NCI-H510A (cell line): ENCODE data around the gene GADL1.

ENCODE experiments used
- DNase-seq: peaks from one replicate; lab custom pipeline; 2025; lab: John Stamatoyannopoulos, UW

Gene GADL1

GRCh38 chr3:30873671-30874070, 20.8 kb downstream of the GADL1 start:
- no peak for DNase-seq

DNA sequence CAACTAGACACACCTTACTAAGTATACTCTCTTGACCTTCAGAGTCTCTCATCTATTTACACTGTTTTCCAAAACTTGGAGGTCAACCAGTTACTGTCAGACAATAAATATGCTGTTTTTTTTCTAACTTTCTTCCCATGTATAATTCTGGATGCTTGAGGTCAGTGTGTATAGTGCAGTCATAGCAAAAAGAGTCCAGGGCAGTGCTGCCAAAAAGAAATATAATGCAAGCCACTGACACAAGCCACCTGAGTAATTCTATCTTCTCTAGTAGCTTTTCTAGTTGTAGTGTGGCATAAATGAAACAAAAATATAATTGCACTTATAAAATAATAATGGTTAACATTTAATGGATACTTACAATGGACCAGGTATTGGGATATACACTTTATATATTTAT, 21.6 kb downstream of the GADL1 start:
- no peak for DNase-seq

DNA sequence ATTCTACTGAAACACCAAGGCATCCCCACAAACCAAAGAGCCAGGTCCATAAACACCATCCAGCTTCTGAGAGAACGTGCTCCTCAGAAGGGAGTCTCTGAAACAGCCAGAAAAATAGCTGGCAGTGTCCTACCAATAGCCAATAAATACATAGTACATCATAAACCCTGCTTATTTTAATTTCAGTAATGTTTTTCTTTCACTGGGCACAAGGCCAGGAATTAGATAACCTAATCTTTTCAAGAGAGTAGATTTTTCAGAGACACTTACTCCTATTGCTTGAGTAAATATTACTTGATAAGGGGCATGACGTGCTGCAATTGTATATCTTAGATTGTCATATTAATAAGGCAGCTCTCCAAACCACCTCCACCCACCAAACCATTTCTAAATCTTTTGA, 22.7 kb downstream of the GADL1 start:
- no peak for DNase-seq

- no peak for DNase-seq
Measured at GRCh38 chr3:30864836-30865235, 29.6 kb downstream of the GADL1 start.

- DNase-seq = no peak
Measured at GRCh38 chr3:30864132-30864531, 30.3 kb downstream of the GADL1 start.

GRCh38 chr3:30862004-30862403, 32.5 kb downstream of the GADL1 start:
- DNase-seq = no peak

DNA sequence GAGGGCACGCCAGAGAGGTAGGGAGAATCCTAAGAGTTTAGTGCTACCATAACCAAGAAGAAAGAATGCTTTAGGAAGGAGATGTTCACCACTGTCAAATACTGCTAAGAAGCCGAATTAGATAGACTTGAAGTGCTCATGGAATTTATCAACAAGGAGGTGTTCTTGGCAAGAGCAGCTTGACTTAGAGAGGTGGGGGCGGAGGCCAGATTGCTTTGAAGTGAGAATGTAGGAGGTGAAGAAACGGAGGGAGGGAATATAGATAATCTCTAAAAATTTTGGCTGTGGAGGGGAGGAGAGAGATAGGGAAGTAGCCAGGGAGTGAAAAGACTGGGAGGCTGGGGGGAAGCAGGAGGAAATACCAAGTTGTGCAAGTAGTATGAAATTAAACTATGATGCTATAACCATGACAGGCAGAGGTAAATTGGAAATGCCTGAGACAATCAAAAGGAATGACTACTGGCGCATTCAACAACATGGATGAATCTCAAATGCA, 35.5 kb downstream of the GADL1 start:
- no peak for DNase-seq

GRCh38 chr3:30855400-30856292, 38.8 kb downstream of the GADL1 start:
- no peak for DNase-seq

- no peak for DNase-seq
Measured at GRCh38 chr3:30852833-30853232, 41.6 kb downstream of the GADL1 start.

GRCh38 chr3:30848087-30848779, 46.2 kb downstream of the GADL1 start:
- no peak for DNase-seq

DNA sequence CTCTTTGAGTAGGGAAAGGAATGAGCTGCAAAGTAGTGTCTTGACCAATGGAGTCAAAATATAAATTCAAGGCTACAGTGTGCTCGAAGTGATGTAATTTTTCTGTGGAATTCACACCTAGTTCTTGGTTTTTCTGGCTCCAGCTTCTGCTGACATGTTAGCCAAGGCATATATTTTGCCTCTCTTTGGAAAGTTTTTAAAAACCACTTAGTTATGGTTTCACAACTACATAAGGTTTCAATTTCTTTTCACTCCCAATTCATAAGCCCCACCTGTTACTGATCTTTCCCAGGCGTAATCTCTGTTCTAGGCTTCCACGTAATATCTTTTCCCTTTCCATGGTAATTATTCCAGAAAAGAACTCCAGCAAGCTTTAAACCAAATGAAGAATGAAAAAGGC, 46.9 kb downstream of the GADL1 start:
- no peak for DNase-seq

DNA sequence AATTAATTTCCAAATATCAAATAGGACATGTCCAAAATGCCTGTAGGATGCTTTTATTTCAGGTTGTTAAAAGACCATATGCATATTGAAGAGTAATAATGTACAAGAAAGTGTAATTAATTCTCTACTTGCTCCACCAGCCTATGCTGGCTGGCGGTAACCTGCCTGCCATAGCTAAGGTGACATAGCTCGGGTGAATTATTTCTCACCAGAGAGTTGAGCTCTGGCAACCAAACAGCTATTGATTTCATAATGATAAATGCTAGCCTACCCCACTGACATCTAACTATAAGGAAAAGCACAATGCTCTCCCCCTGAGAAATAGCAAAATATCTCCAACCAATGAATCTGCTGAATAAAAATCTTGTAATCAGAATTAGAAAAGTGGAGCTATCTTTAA, 48.9 kb downstream of the GADL1 start:
- no peak for DNase-seq

GRCh38 chr3:30843877-30844276, 50.6 kb downstream of the GADL1 start:
- no peak for DNase-seq

GRCh38 chr3:30836141-30836540, 58.3 kb downstream of the GADL1 start:
- no peak for DNase-seq

- DNase-seq = no peak
Measured at GRCh38 chr3:30835667-30836066, 58.8 kb downstream of the GADL1 start.

DNA sequence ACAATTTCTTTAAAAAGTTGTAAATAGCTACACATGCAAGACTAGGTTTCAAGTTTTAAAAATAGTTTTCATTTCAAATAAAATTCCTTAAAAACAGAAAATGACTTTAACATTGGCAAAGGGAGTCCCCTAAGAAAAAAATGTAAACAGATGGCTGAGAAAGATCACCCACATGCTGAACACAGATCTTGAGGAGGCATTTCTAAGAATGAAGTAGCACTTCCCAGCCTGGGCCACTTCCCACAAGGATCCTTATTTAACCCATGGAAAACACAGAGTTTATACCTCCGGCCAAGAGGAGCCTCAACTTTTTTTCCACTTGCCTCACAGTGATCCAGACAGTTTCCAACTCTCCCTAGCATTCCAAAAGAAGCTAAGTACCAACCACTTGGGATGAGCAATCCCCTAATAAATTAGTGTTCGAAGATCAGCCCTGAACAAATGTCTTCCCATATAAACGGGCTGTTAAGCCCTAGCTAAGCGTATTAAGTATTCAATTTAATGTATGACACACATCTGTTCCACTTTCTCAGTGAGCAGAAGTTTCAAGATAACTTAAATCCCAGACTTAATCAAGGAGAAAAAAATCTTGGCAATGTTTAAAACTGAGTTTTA, 61.4 kb downstream of the GADL1 start:
- DNase-seq = no peak

DNA sequence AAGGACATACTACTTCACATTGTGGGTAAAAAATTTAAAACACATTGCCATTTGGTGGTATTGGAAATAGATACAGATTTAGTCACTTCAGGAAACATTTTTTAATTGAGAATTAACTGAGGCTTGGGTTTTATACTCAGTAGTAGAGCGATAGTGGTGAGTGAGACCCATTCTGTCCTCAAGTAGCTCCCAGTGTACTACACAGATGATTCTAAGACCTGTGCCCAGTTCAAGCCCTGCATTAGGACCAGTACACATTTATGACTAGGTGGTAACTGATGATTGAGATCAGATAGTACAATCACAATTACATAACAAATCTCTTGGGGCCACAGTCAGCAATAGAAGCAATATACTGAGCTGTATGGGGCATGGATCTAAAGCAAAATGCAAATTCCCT, 67.4 kb downstream of the GADL1 start:
- no peak for DNase-seq

DNA sequence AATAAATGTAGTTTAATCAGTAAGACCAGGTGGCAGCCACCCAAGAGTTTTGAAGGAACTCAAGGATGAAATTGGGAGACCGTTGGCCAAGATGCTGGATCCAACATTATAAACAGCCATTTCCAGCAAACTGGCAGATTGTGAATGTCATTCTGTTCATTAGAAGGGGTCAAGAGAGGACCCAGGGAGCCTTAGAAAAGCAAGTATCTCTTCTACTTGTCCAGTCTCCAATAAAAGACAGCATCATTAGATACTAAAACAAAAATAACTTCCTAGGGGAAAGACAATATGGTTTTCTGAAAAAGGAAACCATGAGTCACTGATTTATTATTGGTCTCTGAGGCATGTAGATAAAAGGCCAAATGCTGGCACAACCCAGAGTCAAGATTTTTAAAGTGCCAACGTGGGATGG, 67.9 kb downstream of the GADL1 start:
- no peak for DNase-seq

GRCh38 chr3:30819067-30819798, 75.2 kb downstream of the GADL1 start:
- no peak for DNase-seq

DNA sequence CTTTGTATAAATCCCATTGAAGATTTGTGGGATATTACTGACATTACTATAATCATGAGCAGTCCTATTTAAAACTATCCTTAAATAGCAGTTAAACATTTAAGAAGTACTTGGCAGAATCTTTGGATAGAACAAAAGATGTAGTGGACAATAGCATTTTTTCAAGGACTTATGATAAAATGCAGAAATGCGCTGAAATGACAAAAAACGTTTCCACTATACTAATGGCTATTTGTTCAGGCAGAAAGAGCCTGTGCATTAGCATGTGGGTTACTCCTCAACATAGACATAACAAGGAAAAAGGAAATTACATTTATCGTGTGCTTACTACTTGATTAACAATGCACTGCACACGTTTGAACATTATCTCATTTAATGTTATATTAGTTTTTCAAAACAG, 80.7 kb downstream of the GADL1 start:
- no peak for DNase-seq

- DNase-seq = no peak
Measured at GRCh38 chr3:30811151-30811795, 83.2 kb downstream of the GADL1 start.

DNA sequence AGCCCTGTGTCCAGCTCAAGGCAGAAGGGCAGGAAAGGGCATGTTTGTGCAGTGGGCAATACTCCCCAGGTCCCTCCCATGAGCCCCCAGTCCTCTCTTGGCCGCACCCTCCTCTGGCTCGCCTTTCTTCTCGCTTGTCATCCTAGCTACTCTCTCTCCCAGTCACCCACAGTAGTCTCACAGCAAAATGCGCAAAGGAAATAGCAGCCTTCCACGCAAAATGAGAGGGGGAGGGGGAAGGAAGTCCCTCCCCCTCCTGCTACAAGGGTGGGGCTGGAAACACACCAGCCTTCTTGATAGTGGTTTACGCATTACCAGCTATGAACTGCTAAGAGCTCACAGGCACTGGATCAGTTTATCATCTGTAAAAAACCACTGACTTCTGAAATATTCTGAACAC, 83.8 kb downstream of the GADL1 start:
- no peak for DNase-seq
